ENCODE results near the gene PREB. TPM values are rescaled to one million over a fixed set of nuclear protein-coding genes. Genes with fewer than 3 reads are reported as not detected.

PREB gene
- total and polyA plus RNA-seq, 2 donors (not counting 3 experiments of a cell fraction or from before 2014, with no cell fraction given) = 47.2 to 73.3 TPM

- intact Hi-C loops (cut with micrococcal nuclease) = loop anchor here (1.0 to 5.0 kb wide), 9 partner anchors 14 to 238 kb away; partner anchors contain the start of genes ATRAID, DPYSL5, OST4 and PREB
- CTCF ChIA-PET = interaction anchor here (0.6 to 6.0 kb wide), 17 partner anchors 9 to 239 kb away, joined by 3 to 55 read pairs (median 4); partner anchors contain the start of genes AGBL5, OST4 and TRIM54
- no peaks in the 10 kb centered on the region for H3K27me3 ChIP-seq (ENCODE audit: control insufficient read depth in 2 of 2, insufficient read depth in 2 of 2, low read length in 2 of 2)
- TF ChIP-seq POLR2AphosphoS5 (IDR thresholded peaks at IDR 0.05; ENCODE audit: insufficient read depth, low read depth, low read length) (peak; percentile 19), JUN (IDR thresholded peaks at IDR 0.05; ENCODE audit: borderline replicate concordance, insufficient read depth, insufficient read length, low read depth) (no peak), CTCF (IDR thresholded peaks at IDR 0.05; ENCODE audit: extremely low read depth in 1 of 2, insufficient read depth in 1 of 2, low read depth in 1 of 2, low read length in 2 of 2) (peak; percentile 51 to 75), MYC (IDR thresholded peaks at IDR 0.05; ENCODE audit: low read depth, low read length) (no peak), FOS (IDR thresholded peaks at IDR 0.05; ENCODE audit: borderline replicate concordance, insufficient read depth, low read length) (no peak)
- H3K4me2 ChIP-seq (ENCODE audit: insufficient read depth, low read length) = peak overlapping the region; percentile 72
- dilution Hi-C loops (cut with MboI; ENCODE audit: extremely low pct_ligation_motif_present, low sequenced_read_pairs) = no loop called here
- H3K27ac ChIP-seq (ENCODE audit: insufficient read depth, low read depth, low read length) = peak overlapping the region; percentile 51
- no peaks in the 10 kb centered on the region for H3K36me3 ChIP-seq (ENCODE audit: control insufficient read depth in 2 of 2, extremely low read depth in 1 of 2, insufficient read depth in 2 of 2, low read length in 2 of 2)
- FAIRE-seq = peak; percentile 93
- no peaks in the 10 kb centered on the region for H4K20me1 ChIP-seq (replicated peaks; ENCODE audit: control insufficient read depth, extremely low read depth, insufficient read depth, low read length)
- H3K4me1 ChIP-seq (ENCODE audit: control insufficient read depth, extremely low read depth, insufficient read depth, low read length) = peaks cover 12% of the 10 kb centered on the region
- TSS peak; percentile 65 for BruUV-seq (replicated peaks)
- H3K9ac ChIP-seq (replicated peaks; ENCODE audit: extremely low read depth, insufficient read depth, low read length) = peak overlapping the region; percentile 69
- no peaks in the 10 kb centered on the region for H3K79me2 ChIP-seq (ENCODE audit: control insufficient read depth, insufficient read depth, low read length)
- no peaks in the 10 kb centered on the region for H3K9me3 ChIP-seq (replicated peaks; ENCODE audit: control insufficient read depth, insufficient read depth, low read length)
- DNase-seq (ENCODE audit: low read depth, low spot score) = peak; percentile 78
- H2AFZ ChIP-seq (ENCODE audit: low read depth, low read length) = peak overlapping the region; percentile 88
- H3K4me3 ChIP-seq (replicated peaks in 1 of 3; ENCODE audit: insufficient read depth in 1 of 3, low read depth in 1 of 3, low read length in 3 of 3) = peak overlapping the region; percentile 55 to 73 (median 64)
- POLR2A ChIA-PET = no interaction called here
- no peaks in the 10 kb centered on the region for H3K9me1 ChIP-seq (replicated peaks; ENCODE audit: control insufficient read depth, extremely low read depth, insufficient read depth, low read length)
Measured at GRCh38 chr2:27085673-27086089, 48.8 kb downstream of the PREB start.
